ENCODE results near the gene NUPR1. TPM values are rescaled to one million over a fixed set of nuclear protein-coding genes. Genes with fewer than 3 reads are reported as not detected.
"Not testable (repeated sequence)": the region's sequence is repeated elsewhere in the genome, so short reads cannot be mapped to it uniquely, and the experiment has no call there.

Gene NUPR1, protein sequence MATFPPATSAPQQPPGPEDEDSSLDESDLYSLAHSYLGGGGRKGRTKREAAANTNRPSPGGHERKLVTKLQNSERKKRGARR
- 1.9 and 6.4 TPM in 2 replicates for total RNA-seq (2014; rRNA removed)
- 48.7 TPM for polyA plus RNA-seq (2012)

DNA sequence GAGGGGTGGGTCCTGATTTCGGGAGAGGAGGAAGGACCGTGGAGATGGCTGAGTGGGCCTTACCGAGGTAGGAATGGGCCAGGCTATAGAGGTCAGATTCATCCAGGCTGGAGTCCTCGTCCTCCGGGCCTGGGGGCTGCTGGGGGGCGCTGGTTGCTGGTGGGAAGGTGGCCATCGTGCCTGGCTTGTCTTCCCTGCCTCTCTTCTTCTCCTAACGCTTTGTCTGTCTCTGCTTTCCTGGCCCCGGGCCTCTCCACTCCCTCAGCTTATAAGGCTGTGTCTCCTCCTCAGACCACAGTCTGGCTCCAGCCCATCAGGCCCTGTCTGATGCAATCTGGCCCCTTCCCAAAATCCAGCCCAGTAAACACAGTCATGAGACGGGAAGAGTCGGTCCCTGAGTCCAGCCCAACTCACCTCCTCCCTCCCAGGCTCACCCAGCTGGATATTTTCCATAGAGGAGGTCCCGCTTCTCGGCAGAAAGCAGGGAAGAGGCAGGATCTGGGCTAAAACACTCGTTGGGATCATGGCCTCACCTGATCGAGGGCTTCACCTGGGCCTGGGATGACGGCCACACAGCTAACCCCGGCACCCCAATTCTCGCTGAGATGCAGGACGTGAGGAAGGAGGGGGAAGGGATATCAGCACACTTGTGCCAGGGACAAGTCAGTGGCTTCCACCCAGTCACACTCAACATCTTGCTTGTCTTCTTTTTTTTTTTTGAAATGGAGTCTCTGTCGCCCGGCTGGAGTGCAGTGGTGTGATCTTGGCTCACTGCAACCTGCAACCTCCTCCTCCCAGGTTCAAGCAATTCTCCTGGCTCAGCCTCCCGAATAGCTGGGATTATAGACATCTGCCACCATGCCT, at the start of gene NUPR1:
TSS of gene NUPR1 (minus strand) at position 242 of the 864 bp plus-strand sequence. CDS start at position 175, 67 bp downstream.
- DNase-seq (ENCODE audit: low read depth) = peak; percentile 88

DNA sequence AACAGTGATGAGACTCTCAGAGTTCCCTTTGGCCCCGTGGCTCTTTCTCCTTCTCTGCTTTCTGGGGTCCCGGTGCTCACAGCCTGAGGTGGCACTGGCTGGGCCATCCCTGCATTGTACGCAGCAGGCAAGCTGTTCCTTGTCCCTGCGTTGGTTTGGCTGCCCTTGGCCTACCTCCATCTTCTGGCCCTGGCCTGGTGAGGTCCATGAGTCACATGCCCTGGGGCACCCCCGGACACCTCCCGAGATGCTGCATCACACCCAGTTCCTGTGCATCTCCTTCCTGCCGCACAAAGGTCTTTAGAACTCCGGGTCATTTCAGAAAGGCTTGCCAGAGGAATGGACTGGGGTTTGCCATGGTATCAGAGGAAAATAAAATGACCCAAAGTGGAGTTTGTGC, 48.6 kb upstream of the NUPR1 start:
- no peak for DNase-seq (ENCODE audit: low read depth)

DNA sequence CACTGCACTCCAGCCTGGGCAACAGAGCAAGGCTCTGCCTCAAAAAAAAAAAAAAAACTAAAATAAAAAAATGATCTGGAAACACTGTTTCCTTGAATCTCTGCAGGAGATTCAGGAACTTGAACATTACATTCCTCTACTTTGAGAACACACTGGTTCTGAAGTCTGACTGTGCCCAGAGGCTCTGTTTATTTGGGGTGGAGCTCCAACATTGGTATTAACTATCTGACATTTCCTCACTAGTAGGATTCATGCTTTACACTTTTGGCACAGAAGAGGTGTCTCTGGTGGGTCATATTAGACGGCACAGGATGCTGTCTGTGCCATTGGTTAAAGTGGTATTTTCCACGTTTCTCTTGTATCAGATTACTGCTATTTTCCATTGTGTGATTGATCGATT, 47.7 kb upstream of the NUPR1 start:
- DNase-seq (ENCODE audit: low read depth) = no peak

DNA sequence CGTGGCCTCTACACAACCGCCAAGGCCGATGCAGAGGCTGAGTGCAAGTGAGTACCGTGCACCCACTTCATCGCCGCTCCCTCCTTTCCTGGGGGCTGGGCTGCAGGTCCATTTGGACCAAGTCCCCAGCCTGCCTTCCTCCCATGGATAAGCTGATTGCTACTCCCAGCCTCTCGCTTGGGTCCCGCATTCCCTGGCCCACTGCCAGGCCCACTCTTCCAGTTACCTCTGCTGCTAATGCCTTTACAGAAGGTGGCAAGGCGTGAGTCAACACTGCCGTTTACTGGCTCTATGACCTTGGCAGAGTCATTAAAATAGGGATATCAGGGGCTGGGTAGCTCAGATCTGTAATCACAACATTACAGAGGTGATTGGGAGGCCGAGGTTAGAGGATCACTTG, 46.9 kb upstream of the NUPR1 start:
- DNase-seq (ENCODE audit: low read depth) = no peak

DNA sequence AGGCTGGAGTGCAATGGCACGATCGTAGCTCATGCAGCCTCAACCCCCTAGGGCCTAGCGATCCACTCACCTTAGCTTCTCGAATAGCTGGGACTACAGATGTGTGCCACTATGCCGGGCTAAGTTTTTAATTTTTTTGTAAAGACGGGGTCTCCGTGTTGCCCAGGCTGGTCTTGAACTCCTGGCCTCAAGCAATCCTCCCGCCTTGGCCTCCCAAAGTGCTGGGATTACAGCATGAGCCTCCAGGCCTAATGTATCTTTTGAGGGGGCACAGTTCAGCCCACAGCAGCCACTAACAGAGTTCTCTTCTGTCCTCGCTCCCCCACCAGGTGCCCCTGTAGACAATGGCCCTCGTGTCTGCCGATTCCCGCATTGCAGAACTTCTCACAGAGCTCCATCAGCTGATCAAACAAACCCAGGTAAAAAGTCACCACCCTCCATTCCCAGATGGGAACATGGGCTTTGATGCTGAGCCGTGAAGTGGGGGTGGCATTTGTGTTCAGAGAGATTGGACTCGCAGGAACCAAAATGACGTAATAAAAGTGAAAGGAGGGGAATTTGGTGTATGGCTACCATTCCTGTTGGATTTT, 42.0 kb upstream of the NUPR1 start:
- DNase-seq (ENCODE audit: low read depth) = no peak

DNA sequence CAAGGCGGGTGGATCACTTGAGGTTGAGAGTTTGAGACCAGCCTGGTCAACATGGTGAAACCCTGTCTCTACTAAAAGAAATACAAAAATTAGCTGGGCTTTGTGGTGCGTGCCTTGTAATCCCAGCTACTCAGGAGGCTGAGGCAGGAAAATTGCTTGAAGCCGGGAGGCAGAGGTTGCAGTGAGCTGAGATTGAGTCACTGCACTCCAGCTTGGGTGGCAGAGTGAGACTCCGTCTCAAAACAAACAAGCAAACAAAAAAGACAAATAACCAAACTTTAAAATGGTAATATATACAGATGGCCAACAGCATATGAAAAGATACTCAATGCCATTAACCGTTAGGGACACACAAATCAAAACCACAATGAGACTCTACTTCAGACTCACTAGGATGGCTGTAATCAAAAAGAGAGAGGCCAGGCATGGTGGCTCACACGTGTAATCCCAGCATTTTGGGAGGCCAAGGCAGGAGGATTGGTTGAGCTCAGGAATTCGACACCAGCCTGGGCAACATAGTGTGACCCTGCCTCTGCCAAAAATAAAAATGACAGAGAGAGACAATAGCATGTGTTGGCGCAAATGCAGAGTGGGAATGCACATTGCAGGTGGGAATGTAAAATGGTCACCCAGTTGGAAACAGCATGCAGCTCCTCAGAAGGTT, 36.8 kb upstream of the NUPR1 start:
- DNase-seq (ENCODE audit: low read depth) = no peak

DNA sequence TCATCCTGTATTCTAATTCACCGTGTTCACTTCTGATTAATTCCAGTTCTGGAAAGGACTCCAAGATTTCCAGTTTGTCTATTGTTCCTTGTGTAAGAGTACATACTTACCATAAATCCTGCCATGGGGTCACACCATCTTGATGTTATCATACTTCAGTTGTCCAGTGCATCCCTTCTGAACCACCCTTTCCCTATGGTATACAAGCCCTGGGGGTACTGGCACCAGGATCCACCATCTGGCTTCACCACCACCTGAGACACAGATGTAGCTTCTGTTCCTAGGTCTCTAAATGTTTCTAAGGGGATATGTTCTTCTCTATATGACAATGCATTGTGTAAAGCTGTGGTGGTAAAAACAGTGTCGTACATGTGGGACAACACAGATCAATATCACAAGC, 36.2 kb upstream of the NUPR1 start:
- no peak for DNase-seq (ENCODE audit: low read depth)

DNA sequence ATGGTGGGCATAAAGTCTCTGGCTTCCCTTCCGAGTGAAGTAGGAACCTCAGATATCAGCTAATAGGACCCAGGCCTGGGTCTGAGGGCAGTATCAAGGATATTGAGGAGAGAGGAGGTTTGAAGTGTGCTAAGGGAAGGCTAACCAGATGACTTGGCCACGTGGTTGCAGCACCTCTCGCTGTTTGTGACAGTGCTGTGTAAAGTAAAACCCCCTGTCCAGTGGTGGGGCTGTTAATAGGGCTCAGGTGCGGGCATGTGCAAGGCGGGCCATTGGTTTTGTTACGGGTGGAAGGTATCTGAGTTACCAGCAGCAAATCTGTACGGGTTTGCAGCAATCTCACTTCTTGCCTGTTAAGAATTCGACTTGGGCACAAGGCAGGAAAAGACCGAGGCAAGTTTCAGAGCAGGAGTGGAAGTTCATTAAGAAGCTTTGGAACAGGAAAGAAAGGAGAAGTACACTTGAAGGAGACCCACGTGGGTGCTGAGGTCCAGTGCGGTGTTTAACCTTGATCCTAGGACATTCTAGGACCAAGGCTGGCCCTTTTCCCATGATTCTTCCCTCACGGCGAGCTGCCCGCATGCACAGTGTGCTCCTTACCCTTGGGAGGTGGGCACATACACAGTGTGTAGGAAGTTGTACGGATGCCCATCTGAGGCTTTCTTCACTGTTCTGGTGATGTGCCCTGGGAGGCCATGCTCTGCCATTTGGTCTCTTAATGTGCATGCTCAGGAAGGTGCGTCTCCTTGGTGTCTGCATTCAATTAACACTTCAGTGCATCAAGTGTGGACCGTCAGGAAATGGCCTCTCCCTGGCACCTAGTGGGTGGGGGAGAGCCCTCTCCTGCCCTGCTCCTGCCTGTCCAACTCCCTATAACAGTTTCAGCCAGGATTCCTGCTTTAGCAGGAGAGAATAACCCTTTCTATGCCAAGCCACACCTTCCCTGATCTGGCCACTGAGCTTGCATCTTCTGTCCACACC, 35.3 kb upstream of the NUPR1 start:
- DNase-seq (ENCODE audit: low read depth) = no peak

DNA sequence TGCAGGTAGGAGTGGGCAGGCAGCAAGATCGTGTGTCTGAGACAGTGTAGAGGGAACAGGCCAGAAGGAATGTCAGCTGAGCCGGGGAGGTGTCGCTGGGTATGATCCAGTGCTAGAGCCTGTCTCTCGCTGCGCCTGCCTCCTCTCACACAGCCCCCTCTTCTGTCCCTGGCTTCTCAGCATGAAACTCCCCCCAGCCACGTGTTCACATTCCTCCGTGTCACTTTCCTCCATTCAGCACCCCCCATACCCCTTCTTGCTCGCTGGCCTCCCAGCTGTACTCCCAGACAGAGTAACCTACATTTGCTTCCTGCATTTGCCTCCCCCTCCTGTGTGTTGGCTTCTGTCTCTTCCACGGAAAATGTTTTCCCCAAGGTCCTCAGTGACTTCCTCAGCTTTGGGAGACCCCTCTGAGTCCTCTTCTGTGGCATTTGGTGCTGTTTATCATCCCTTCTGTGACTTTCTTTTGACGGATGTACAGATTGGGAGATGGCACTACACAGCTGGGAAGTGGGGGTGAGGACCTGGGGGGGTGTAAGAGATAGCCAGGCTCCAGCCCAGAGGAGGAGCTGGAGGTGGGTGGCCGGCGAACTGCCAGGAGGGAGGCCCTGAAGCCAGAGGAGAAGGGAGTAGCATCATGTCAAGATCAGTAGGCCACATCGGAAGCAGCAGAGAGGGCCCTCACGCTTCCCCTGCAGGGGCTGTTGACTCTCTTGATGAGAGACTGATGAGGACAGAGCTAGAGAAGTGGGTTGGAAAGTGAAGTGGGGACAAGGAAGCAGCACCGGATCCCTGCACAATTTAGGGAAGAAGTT, 34.1 kb upstream of the NUPR1 start:
- no peak for DNase-seq (ENCODE audit: low read depth)

DNA sequence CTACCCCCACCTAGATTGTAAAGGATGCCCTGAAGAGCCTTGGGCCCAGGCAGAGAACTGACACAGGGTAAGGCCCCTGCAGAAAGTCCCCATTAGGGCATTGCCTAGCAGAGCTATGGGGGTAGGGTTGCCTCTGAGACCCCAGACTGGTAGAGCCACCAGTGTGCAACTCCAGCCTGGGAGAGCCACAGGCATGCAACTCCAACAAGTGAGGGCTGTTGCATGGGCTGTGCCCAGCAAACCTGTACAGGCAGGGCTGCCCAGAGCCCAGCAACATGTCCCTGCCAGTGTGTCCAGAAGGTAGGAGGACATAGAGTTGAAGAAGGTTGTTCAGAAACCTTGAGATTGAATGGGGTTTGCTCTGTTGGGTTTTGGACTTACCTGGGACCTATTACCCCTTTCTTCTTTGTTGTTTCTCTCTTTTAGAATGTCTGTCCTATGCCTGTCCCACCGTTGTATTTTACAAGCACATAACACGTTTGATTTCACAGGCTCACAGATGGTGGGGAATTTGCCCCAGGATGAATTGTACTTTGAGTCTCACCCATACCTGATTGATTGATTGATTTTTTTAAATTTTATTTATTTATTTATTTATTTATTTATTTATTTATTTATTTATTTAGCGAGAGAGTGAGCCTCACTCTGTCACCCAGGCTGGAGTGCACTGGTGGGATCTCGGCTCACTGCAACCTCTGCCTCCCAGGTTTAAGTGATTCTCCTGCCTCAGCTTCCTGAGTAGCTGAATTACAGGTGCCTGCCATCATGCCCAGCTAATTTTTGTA, 31.4 kb upstream of the NUPR1 start:
- DNase-seq (ENCODE audit: low read depth) = no peak

DNA sequence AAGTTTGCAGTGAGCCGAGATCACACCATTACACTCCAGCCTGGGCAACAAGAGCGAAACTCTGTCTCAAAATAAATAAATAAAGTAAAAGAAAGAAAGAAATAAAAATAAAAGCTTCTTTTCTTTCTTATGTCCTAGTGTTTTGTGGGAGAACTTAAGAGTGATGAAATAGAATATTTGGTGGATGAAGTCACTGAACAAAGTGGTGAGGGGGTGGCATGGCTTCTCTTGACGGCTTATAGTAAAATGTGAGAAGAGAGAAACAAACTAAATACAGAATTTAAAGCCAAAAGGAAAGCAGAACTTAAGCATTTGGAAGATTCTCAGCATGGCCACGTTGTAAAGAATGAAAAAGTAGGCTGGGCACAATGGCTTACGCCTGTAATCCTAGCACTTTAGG, 30.2 kb upstream of the NUPR1 start:
- peak; percentile 32 for DNase-seq (ENCODE audit: low read depth)

DNA sequence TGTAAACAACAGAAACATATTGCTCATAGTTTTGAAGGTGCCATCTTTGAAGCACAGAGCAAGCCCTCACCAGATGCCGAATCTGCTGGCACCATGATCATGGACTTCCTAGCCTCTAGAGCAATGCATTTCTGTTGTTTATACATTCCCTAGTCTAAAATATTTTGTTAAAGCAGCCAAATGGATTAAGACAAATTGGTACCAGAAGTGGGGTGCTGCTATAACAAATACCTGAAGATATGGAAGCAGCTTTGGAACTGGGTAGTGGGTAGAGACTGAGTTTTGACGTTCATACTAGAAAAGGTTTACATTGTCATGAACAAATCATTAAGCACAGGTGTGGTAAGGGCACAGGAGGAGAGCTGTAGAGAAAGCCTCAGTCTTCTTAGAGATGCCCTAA, 28.5 kb upstream of the NUPR1 start:
- no peak for DNase-seq (ENCODE audit: low read depth)

DNA sequence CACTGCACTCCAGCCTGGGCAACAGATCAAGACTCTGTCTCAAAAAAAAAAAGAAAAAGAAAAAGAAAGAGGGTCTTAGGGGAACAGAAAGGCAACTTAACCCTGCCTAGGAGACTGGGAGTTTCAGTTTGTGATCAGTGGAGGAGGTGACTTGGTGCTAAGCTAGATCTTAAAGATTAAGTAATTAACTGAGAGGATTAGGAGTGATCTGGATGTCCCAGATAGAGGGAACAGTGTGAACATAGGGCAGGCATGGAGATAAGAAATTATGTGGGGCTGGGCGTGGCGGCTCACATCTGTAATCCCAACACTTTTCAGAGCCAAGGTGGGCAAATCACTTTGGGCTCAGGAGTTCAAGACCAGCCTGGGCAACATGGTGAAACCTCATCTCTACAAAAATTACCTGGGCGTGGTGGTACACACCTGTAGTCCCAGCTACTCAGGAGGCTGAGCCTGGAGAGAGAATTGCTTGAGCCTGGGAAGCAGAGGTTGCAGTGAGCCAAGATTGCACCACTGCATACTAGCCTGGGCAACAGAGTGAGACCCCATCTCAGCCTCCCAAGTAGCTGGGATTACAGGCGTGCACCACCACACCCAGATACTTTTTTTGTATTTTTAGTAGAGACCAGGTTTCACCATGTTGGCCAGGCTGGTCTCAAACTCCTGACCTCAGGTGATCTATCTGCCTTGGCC, 27.6 kb upstream of the NUPR1 start:
- not testable (repeated sequence) for DNase-seq (ENCODE audit: low read depth)

DNA sequence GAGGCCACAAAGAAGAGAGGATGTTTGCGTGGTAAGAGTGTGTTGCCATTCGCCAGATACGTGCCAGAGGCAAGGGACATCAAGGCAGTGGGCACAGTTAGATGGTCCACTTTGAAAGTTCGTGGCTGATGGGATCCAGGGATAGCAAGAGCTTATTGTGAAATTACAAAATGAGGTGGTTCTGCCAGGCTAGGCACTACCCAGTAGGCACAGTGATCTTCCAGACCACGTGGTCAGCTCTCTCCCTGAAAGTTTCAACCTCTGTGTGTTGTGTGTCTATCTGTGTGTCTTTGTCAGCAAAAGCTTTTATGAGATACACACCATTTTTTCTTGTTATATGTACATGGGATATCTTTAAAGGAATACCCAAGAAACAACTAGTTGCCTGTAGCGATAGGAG, 24.4 kb upstream of the NUPR1 start:
- DNase-seq (ENCODE audit: low read depth) = no peak

DNA sequence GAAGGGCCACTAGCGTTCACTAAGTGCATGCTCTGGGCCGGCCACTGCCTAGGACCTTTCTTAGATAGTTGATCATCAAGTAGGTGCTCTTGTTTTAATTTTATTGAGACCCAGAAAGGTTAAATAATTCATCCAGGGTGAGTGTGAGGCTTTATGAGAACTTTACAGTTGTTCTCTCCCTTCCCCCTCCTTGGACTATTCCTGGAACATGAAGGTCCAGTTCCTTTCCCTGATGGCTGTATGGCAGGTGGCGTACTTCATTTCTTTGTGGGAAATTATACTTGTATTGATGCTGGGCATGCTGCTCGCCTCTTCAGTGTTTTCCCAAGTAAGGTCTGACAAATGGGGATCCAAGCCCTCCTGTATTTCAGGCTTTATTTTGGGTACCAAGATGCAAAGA, 23.4 kb upstream of the NUPR1 start:
- DNase-seq (ENCODE audit: low read depth) = no peak

DNA sequence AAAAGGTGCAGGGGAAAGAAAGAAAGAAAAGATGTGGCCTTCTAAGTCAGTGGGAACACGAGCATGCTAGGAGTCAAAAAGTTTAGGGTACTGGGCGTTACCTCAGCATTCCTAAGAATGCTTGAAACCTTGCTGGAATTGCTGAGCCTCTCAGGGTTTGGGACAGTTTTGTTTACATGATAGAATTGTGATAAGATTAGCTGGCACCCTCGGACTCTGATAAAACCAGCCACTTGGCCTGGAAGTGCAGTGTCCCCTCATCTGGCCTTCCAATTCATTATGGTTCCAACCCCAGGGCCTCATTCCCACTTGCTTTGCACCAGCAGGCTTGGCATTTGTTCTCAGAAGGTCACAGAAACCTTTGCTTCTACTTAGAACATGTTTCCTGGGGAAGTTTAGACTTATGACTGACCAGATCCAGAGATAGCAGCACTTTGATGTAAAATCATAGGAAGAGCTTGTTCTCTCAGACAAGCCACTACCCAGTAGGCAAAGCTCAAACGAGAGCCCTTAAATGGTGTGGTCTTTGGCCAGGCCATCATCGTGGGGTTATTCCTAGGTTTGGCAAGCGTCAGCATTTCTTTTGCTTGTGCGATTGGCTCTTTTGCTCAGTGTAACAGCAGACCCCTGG, 22.9 kb upstream of the NUPR1 start:
- DNase-seq (ENCODE audit: low read depth) = no peak

DNA sequence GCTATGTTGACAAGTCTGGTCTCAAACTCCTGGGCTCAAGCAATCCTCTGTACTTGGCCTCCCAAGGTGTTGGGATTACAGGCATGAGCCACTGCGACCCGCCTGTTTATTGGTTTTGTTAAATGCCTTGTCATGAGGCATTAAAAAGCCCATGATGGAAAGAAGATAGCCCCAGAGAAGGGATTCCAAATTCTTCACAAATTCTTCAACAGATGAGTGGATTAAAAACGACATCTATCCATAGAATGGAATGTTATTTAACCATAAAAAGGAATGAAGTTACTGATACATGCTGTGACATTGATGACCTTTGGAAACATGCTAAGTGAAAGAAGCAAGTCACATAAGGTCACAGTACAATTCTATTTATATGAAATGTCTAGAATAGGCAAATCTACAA, 19.7 kb upstream of the NUPR1 start:
- no peak for DNase-seq (ENCODE audit: low read depth)

DNA sequence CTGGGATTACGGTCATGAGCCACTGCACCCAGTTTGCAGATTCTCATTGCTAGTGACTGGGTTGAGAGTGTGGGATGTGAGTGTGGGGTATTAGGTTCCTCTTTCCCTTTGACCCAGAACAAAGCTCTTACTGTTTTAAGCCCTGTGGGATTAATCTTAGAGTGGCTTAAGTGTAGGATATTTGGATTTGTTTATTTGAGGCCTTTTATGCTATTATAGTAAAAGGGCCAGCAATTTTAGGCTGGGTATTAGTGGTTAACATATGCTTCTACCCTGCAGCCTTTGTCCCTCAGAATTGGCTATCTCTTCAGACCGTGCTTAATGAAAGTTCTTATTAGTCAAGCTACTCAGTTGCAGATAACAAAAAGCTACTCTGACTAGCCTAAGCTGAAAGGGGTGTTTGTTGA, 18.1 kb upstream of the NUPR1 start:
- no peak for DNase-seq (ENCODE audit: low read depth)
